Measurements from ENCODE around the gene SRP14. TPM values are rescaled to one million over a fixed set of nuclear protein-coding genes. Genes with fewer than 3 reads are reported as not detected.
"Not testable (repeated sequence)": the region's sequence is repeated elsewhere in the genome, so short reads cannot be mapped to it uniquely, and the experiment has no call there.

SRP14 gene
- total RNA-seq, 1 donor from 2014 or later, result 309 TPM

- Histone ChIP-seq H3K27me3 (ENCODE audit: control insufficient read depth, insufficient read depth, low read length) (no peaks in the 10 kb centered on the region), H3K4me3 (ENCODE audit: low read depth, low read length) (no peak overlapping the region), H3K36me3 (ENCODE audit: control insufficient read depth, insufficient read depth, low read length) (no peaks in the 10 kb centered on the region)
- no peak for TF ChIP-seq CTCF (IDR thresholded peaks at IDR 0.05; ENCODE audit: insufficient read depth, low read length, poor library complexity, severe bottlenecking)
- DNase-seq (ENCODE audit: low read depth), result no peak
Observed at GRCh38 chr15:40075298-40076044, 36.5 kb upstream of the SRP14 start.

- H3K27me3 ChIP-seq (ENCODE audit: control insufficient read depth, insufficient read depth, low read length); DNase-seq (ENCODE audit: low read depth); H3K4me3 ChIP-seq (ENCODE audit: low read depth, low read length); H3K36me3 ChIP-seq (ENCODE audit: control insufficient read depth, insufficient read depth, low read length): not testable (repeated sequence)
Observed at GRCh38 chr15:40074656-40075055, 35.7 kb upstream of the SRP14 start.

GRCh38 chr15:40073716-40074490, 34.9 kb upstream of the SRP14 start:
- H3K27me3 ChIP-seq (ENCODE audit: control insufficient read depth, insufficient read depth, low read length); H3K4me3 ChIP-seq (ENCODE audit: low read depth, low read length); DNase-seq (ENCODE audit: low read depth); H3K36me3 ChIP-seq (ENCODE audit: control insufficient read depth, insufficient read depth, low read length): not testable (repeated sequence)

GRCh38 chr15:40072216-40072990, 33.4 kb upstream of the SRP14 start:
- DNase-seq (ENCODE audit: low read depth), result no peak
- H3K27me3 ChIP-seq (ENCODE audit: control insufficient read depth, insufficient read depth, low read length), result no peaks in the 10 kb centered on the region
- TF ChIP-seq CTCF (IDR thresholded peaks at IDR 0.05; ENCODE audit: insufficient read depth, low read length, poor library complexity, severe bottlenecking), result no peak
- no peak overlapping the region for H3K4me3 ChIP-seq (ENCODE audit: low read depth, low read length)
- H3K36me3 ChIP-seq (ENCODE audit: control insufficient read depth, insufficient read depth, low read length), result no peaks in the 10 kb centered on the region

GRCh38 chr15:40070608-40071218, 31.7 kb upstream of the SRP14 start:
- H3K36me3 ChIP-seq (ENCODE audit: control insufficient read depth, insufficient read depth, low read length), result no peaks in the 10 kb centered on the region
- DNase-seq (ENCODE audit: low read depth), result no peak
- H3K4me3 ChIP-seq (ENCODE audit: low read depth, low read length), result no peak overlapping the region
- no peaks in the 10 kb centered on the region for H3K27me3 ChIP-seq (ENCODE audit: control insufficient read depth, insufficient read depth, low read length)
- no peak for TF ChIP-seq CTCF (IDR thresholded peaks at IDR 0.05; ENCODE audit: insufficient read depth, low read length, poor library complexity, severe bottlenecking)

GRCh38 chr15:40070166-40070557, 31.2 kb upstream of the SRP14 start:
- TF ChIP-seq CTCF (IDR thresholded peaks at IDR 0.05; ENCODE audit: insufficient read depth, low read length, poor library complexity, severe bottlenecking), result no peak
- H3K4me3 ChIP-seq (ENCODE audit: low read depth, low read length), result no peak overlapping the region
- no peaks in the 10 kb centered on the region for H3K36me3 ChIP-seq (ENCODE audit: control insufficient read depth, insufficient read depth, low read length)
- no peaks in the 10 kb centered on the region for H3K27me3 ChIP-seq (ENCODE audit: control insufficient read depth, insufficient read depth, low read length)
- DNase-seq (ENCODE audit: low read depth), result no peak

Data from kidney epithelial cell (primary cell).